C4-2B (cell line): Measurements from ENCODE around the gene METTL13.

ENCODE experiments used
- H3K27ac ChIP-seq: fragments of 450-650 bp; 2 replicates; pipeline ENCODE4 v1.5.1; 2017
- ZFX ChIP-seq: fragments of 450-650 bp; IDR thresholded peaks from 2 replicates; pipeline ENCODE4 v1.6.1; 2017
- TF ChIP-seq, protein P1 (sequence below): fragments of 450-650 bp; conservative IDR thresholded peaks from 2 replicates; pipeline ENCODE4 v1.5.1; 2017; ENCODE audit warnings: mild to moderate bottlenecking

METTL13 gene

GRCh38 chr1:171753685-171754352, 27.6 kb upstream of the METTL13 start:
- H3K27ac ChIP-seq, result no peak overlapping the region
- TF ChIP-seq, protein P1, sequence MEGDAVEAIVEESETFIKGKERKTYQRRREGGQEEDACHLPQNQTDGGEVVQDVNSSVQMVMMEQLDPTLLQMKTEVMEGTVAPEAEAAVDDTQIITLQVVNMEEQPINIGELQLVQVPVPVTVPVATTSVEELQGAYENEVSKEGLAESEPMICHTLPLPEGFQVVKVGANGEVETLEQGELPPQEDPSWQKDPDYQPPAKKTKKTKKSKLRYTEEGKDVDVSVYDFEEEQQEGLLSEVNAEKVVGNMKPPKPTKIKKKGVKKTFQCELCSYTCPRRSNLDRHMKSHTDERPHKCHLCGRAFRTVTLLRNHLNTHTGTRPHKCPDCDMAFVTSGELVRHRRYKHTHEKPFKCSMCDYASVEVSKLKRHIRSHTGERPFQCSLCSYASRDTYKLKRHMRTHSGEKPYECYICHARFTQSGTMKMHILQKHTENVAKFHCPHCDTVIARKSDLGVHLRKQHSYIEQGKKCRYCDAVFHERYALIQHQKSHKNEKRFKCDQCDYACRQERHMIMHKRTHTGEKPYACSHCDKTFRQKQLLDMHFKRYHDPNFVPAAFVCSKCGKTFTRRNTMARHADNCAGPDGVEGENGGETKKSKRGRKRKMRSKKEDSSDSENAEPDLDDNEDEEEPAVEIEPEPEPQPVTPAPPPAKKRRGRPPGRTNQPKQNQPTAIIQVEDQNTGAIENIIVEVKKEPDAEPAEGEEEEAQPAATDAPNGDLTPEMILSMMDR, result no peak
- no peak for TF ChIP-seq ZFX

DNA sequence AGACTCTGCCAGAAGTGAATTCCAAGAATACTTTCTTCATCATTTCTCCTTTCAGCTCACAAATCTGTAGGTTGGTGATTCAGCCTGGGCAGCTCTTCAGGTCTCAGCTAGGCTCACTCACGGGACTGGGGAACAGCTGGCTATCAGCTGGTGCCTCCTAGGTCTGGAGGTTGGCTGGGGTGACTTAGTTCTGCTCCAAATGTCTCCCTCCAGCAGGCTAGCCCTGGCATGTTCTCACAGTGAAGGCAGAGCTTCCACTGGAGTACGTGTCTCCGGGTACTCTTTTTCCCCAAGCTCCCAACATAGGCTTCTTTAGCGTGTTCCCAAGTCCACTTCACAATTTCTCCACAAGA, 27.1 kb upstream of the METTL13 start:
- TF ChIP-seq ZFX, result no peak
- TF ChIP-seq, protein P1, result no peak
- no peak overlapping the region for H3K27ac ChIP-seq

GRCh38 chr1:171754971-171755370, 26.5 kb upstream of the METTL13 start:
- H3K27ac ChIP-seq, result no peak overlapping the region
- TF ChIP-seq, protein P1, result no peak
- TF ChIP-seq ZFX, result no peak

GRCh38 chr1:171756856-171757255, 24.6 kb upstream of the METTL13 start:
- TF ChIP-seq, protein P1, result no peak
- TF ChIP-seq ZFX, result no peak

GRCh38 chr1:171758011-171758410, 23.4 kb upstream of the METTL13 start:
- TF ChIP-seq, protein P1, result no peak
- no peak for TF ChIP-seq ZFX
- no peak overlapping the region for H3K27ac ChIP-seq

More at GRCh38 chr1:171756856-171757255, 24.6 kb upstream of the METTL13 start:
- H3K27ac ChIP-seq, result no peak overlapping the region

DNA sequence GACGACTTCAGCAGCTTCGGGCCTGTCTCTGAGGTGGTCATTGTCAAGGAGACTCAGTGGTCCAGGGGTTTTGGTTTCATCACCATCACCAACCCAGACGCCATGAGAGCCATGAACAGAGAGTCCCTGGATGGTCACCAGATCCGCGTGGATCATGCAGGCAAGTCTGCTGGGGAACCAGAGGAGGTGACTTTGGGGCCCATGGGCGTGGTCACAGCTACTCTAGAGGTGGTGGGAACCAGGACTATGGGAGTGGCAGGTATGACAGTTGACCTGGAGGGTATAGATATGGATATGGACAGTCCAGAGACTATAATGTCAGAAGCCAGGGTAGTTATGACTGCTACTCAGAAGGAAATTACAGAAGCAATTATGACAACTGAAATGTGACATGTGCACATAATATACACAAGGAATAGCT, 19.3 kb upstream of the METTL13 start:
- TF ChIP-seq, protein P1, result no peak
- TF ChIP-seq ZFX, result no peak
- H3K27ac ChIP-seq, result no peak overlapping the region

DNA sequence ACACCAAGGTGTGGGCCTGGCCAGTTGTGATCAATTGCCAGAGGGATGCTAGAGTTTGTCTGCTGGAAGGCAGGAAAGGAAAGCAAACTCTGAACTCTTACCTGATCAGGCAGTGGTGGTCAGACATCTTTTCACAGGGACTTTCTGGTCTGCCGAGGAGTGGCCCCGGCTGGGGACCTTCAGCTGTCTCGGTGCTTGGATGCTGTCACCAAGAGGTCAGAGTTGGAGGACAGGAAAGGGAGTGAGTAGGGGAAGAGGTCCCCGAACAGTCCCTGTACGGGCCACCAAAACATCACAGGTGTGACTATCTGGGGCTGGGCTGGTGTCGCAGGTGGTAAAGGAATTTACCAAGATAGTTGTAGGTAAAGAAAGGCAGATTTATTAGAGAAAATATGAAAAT, 17.7 kb upstream of the METTL13 start:
- TF ChIP-seq ZFX, result no peak
- TF ChIP-seq, protein P1, result no peak
- H3K27ac ChIP-seq, result no peak overlapping the region
